Lower lobe of right lung (tissue), 2 donors: ENCODE measurements around the gene ROPN1B. TPM values are rescaled to one million over a fixed set of nuclear protein-coding genes. Genes with fewer than 3 reads are reported as not detected.

Source experiments
- ATAC-seq, 2 donors: fragments of 200-7000 bp; cut with Tn5 transposase; one replicate each; pipeline ENCODE4 v1.9.1; 2020 to 2022; ENCODE audit warnings: mild to moderate bottlenecking in 2 of 2, moderate library complexity in 2 of 2
- DNase-seq: peaks from one replicate; pipeline ENCODE4 v3.0.0-alpha.2; 2020
- H3K27ac ChIP-seq: fragments of 200-600 bp; one replicate; pipeline ENCODE4 v1.8.0; 2022
- H3K27me3 ChIP-seq: fragments of 200-600 bp; one replicate; pipeline ENCODE4 v1.8.0; 2022; ENCODE audit warnings: low read depth
- H3K36me3 ChIP-seq: fragments of 200-600 bp; one replicate; pipeline ENCODE4 v1.8.0; 2022; ENCODE audit warnings: mild to moderate bottlenecking
- H3K4me1 ChIP-seq: fragments of 200-600 bp; one replicate; pipeline ENCODE4 v1.8.0; 2022
- H3K4me3 ChIP-seq: fragments of 200-600 bp; one replicate; pipeline ENCODE4 v1.8.0; 2022; ENCODE audit warnings: mild to moderate bottlenecking
- H3K9me3 ChIP-seq: fragments of 200-600 bp; one replicate; pipeline ENCODE4 v1.8.0; 2022
- intact Hi-C: fragments of 100-400 bp; cut with DNase I; formaldehyde crosslinking; loops from one replicate; pipeline ENCODE4 v1.11.0; 2022
- total RNA-seq: library from RNA; stranded (reverse); fragmentation: NEBNext Ultra II Directional; extraction: Animal tissue kit (Norgen Biotek cat#: 25700); gene quantifications from one replicate; pipeline ENCODE4 v1.2.1, GENCODE V29; 2021
- TF ChIP-seq, protein P1 (sequence below): fragments of 200-600 bp; IDR thresholded peaks from one replicate; pipeline ENCODE4 v1.8.0; 2022; ENCODE audit warnings: antibody characterized with exemption, mild to moderate bottlenecking
- donor health status: DM: no; HTN: yes; CAD: no; lungs with severe emphysema.

The ROPN1B gene
- total RNA-seq, 1 donor from 2014 or later: 0.50 TPM

DNA sequence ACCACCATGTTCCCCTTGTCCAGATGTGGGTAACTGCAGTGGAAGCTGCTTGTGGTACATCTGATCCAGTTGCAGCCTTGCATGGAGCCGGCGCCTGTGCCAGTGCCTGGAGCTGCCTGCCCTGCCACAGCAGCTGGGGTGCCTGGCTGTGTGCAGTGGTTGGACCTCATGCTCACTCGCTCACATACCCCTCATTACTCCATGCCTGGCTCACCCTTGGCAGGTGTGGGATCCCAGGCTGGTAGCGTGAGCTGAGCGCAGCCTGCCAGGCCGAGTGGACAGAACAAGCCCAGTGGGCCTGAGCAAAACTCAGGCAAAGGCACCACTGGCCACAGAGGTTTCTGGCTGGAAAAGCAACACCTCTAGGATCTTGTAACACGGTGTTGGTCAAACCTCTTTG lies 35.7 kb downstream of the ROPN1B start:
- Histone ChIP-seq H3K9me3 (peaks cover 31% of the 10 kb centered on the region), H3K4me3 (no peak overlapping the region), H3K36me3 (peaks cover 25% of the 10 kb centered on the region), H3K4me1 (no peaks in the 10 kb centered on the region), H3K27me3 (no peaks in the 10 kb centered on the region), H3K27ac (no peak overlapping the region)
- ATAC-seq (no peak), DNase-seq (no peak)
- intact Hi-C loops: no loop called here
- TF ChIP-seq, protein P1, sequence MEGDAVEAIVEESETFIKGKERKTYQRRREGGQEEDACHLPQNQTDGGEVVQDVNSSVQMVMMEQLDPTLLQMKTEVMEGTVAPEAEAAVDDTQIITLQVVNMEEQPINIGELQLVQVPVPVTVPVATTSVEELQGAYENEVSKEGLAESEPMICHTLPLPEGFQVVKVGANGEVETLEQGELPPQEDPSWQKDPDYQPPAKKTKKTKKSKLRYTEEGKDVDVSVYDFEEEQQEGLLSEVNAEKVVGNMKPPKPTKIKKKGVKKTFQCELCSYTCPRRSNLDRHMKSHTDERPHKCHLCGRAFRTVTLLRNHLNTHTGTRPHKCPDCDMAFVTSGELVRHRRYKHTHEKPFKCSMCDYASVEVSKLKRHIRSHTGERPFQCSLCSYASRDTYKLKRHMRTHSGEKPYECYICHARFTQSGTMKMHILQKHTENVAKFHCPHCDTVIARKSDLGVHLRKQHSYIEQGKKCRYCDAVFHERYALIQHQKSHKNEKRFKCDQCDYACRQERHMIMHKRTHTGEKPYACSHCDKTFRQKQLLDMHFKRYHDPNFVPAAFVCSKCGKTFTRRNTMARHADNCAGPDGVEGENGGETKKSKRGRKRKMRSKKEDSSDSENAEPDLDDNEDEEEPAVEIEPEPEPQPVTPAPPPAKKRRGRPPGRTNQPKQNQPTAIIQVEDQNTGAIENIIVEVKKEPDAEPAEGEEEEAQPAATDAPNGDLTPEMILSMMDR: no peak

DNA sequence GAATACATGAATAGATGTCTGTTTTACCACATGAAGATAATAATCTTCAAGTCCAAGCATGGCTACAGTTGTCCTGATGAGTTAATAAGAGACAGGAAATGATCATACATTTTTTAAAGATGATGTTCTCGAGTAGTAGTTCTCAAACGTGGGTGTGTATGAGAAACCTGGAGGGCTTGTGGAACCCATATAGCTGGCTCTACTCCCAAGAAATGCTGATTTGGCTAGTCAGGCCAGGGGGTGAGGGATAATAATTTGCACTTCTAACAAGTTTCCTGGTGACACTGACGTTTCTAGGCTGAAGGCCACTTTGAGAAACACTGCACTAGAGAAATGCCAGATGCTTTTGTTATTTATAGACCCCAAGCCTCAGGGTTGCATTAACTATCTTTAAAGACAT lies 37.0 kb downstream of the ROPN1B start:
- peaks cover 19% of the 10 kb centered on the region for H3K9me3 ChIP-seq
- ATAC-seq (no peak), DNase-seq (no peak)
- H3K4me1 ChIP-seq: no peaks in the 10 kb centered on the region
- TF ChIP-seq, protein P1: no peak
- intact Hi-C loops: no loop called here
- no peaks in the 10 kb centered on the region for H3K27me3 ChIP-seq
- no peak overlapping the region for H3K4me3 ChIP-seq
- H3K36me3 ChIP-seq: peaks cover 28% of the 10 kb centered on the region
- H3K27ac ChIP-seq: no peak overlapping the region

DNA sequence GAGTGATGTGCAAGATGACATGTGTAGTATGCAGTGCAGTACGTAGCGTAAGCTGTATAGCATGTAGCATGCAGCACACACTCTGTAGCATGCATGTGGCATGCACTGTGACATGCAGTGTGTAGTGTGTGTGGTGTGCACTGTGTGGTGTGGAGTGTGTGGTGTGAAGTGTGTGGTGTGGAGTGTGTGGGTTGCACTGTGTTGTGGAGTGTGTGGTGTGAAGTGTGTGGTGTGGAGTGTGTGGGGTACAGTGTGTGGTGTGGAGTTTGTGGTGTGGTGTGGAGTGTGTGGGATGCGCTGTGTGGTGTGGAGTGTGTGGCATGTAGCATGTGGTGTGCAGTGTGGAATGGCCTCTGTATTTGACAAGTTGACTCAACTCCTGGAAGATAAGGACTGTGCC lies 39.2 kb downstream of the ROPN1B start:
- intact Hi-C loops: no loop called here

DNA sequence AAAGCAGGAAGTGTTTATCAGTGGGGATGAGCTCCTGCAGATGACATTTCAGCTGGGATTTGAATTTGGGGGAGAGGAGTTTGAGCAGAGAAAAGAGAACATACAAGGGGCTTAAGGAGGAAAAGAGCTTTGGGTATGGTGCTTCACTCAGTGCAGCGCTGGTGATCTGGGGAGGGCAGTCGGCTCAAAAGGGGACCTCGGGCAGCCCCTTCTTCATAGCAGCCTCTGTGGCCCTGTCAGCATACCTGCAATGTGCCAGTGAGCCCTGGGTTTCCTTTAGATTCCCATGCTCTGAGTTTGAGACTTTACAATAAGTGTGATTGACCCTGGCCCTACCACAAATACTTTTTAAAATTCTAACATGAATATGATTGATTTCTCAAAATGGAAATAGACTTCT lies 40.2 kb downstream of the ROPN1B start:
- Histone ChIP-seq H3K4me1 (no peaks in the 10 kb centered on the region), H3K27me3 (no peaks in the 10 kb centered on the region), H3K27ac (no peak overlapping the region), H3K9me3 (no peaks in the 10 kb centered on the region), H3K36me3 (peaks cover 46% of the 10 kb centered on the region), H3K4me3 (no peak overlapping the region)
- ATAC-seq: no peak
- DNase-seq: no peak
- intact Hi-C loops: no loop called here
- TF ChIP-seq, protein P1: no peak

More for the DNA sequence above, 39.2 kb downstream of the ROPN1B start:
- H3K9me3 ChIP-seq: no peaks in the 10 kb centered on the region
- ATAC-seq (no peak), DNase-seq (no peak)
- H3K27ac ChIP-seq: no peak overlapping the region
- no peaks in the 10 kb centered on the region for H3K27me3 ChIP-seq
- TF ChIP-seq, protein P1: no peak
- no peaks in the 10 kb centered on the region for H3K4me1 ChIP-seq
- no peak overlapping the region for H3K4me3 ChIP-seq
- H3K36me3 ChIP-seq: peaks cover 39% of the 10 kb centered on the region

DNA sequence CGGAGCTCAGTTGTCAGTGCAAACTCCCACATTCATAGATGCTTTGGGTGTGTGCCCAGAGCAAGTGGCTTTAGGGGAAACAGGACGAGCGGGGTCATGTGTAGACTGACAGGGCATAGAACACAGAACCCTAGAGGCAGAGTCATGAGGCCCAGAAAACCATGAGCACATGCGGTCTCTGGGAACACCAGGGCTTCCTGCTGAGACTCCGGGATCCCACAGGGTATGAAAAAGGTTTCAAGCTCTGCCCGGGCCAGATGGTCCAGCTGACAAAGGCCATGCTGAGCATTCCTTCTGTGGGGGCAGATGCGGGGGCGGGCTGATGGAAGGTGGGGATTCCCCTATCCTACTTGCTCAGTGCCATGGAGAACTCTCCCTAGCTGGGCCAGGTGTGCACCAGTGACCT lies 44.8 kb downstream of the ROPN1B start:
- DNase-seq (no peak), ATAC-seq (no peak)
- TF ChIP-seq, protein P1: no peak
- Histone ChIP-seq H3K27me3 (no peaks in the 10 kb centered on the region), H3K4me3 (no peak overlapping the region), H3K36me3 (peaks cover 39% of the 10 kb centered on the region), H3K9me3 (no peaks in the 10 kb centered on the region), H3K27ac (no peak overlapping the region), H3K4me1 (no peaks in the 10 kb centered on the region)
- intact Hi-C loops: no loop called here

DNA sequence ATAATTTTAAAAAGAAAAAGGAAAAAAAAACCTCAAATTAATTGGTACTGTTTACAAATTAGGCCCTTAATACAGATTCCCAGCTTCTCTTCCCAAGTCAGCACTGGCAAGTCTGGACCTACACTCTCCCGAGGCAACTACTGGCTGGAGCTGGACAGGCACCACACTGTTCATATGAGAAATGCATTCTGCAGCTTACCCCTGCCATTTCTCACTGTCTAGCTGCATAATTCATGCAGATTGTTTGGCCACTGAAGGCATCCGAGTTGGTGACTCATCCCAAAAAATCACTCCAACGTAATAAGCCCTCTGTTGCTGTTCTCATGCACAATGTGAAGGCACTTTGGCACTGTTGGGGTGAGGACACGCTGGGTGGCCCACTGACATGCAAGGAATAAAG lies 45.3 kb downstream of the ROPN1B start:
- intact Hi-C loops: no loop called here
- ATAC-seq (no peak), DNase-seq (no peak)
- no peaks in the 10 kb centered on the region for H3K27me3 ChIP-seq
- H3K27ac ChIP-seq: no peak overlapping the region
- no peak overlapping the region for H3K4me3 ChIP-seq
- peaks cover 38% of the 10 kb centered on the region for H3K36me3 ChIP-seq
- TF ChIP-seq, protein P1: no peak
- no peaks in the 10 kb centered on the region for H3K9me3 ChIP-seq
- H3K4me1 ChIP-seq: no peaks in the 10 kb centered on the region
